OCI-LY1 (cell line): ENCODE results near the gene LIN9.

Source experiments
- H2AFZ ChIP-seq: fragments of 200-600 bp; sonication (generic), shearing (Covaris generic); 2 replicates; pipeline ENCODE4 v1.6.0; 2014; ENCODE audit warnings: antibody characterized with exemption, mild to moderate bottlenecking, low read length
- H3F3A ChIP-seq: fragments of 200-600 bp; sonication (generic), shearing (Covaris generic); 2 replicates; pipeline ENCODE4 v1.6.0; 2014; ENCODE audit warnings: mild to moderate bottlenecking, antibody characterized with exemption, low read length, moderate library complexity; ENCODE audit not compliant: insufficient read depth
- H3K27ac ChIP-seq: fragments of 200-600 bp; sonication (generic); 2 replicates; pipeline ENCODE4 v1.5.1; 2014; ENCODE audit warnings: low read length, mixed run types, mild to moderate bottlenecking, low read depth; ENCODE audit not compliant: poor library complexity, severe bottlenecking
- H3K27me3 ChIP-seq: fragments of 200-600 bp; sonication (generic); 2 replicates; pipeline ENCODE4 v1.6.0; 2014; ENCODE audit warnings: antibody characterized with exemption, mild to moderate bottlenecking, low read length, moderate library complexity; ENCODE audit not compliant: insufficient read depth
- H3K36me3 ChIP-seq: fragments of 200-600 bp; sonication (generic); 2 replicates; pipeline ENCODE4 v1.6.1; 2014; ENCODE audit warnings: mild to moderate bottlenecking, antibody characterized with exemption, low read length, moderate library complexity, mixed read lengths; ENCODE audit not compliant: insufficient read depth
- H3K4me1 ChIP-seq: fragments of 200-600 bp; sonication (generic); 2 replicates; pipeline ENCODE4 v1.5.1; 2014; ENCODE audit warnings: mild to moderate bottlenecking, low read length, moderate library complexity; ENCODE audit not compliant: insufficient read depth, severe bottlenecking
- H3K4me2 ChIP-seq: fragments of 200-600 bp; sonication (generic), shearing (Covaris generic); 2 replicates; pipeline ENCODE4 v1.6.1; 2014; ENCODE audit warnings: low read length
- H3K4me3 ChIP-seq: fragments of 200-600 bp; sonication (generic); 2 replicates; pipeline ENCODE4 v1.5.1; 2014; ENCODE audit warnings: low read length, low read depth, mild to moderate bottlenecking, mixed read lengths; ENCODE audit not compliant: poor library complexity, severe bottlenecking
- H3K79me2 ChIP-seq: fragments of 200-600 bp; shearing (Covaris generic); 2 replicates; pipeline ENCODE4 v1.6.1; 2016; ENCODE audit warnings: mixed run types, low read length, mixed read lengths; ENCODE audit not compliant: insufficient read depth
- H3K9ac ChIP-seq: fragments of 200-600 bp; sonication (generic), shearing (Covaris generic); 2 replicates; pipeline ENCODE4 v1.6.1; 2014; ENCODE audit warnings: mild to moderate bottlenecking, low read length, mixed read lengths
- H3K9me2 ChIP-seq: fragments of 200-600 bp; sonication (generic), shearing (Covaris generic); 2 replicates; pipeline ENCODE4 v1.6.1; 2014; ENCODE audit warnings: low read depth, mild to moderate bottlenecking, low read length, mixed read lengths
- H3K9me3 ChIP-seq: fragments of 200-600 bp; shearing (Covaris generic); 2 replicates; pipeline ENCODE4 v1.6.1; 2014; ENCODE audit warnings: low read length, mixed read lengths
- H4K20me1 ChIP-seq: fragments of 200-600 bp; sonication (generic), shearing (Covaris generic); 2 replicates; pipeline ENCODE4 v1.6.0; 2016; ENCODE audit warnings: mild to moderate bottlenecking, low read length; ENCODE audit not compliant: insufficient read depth
- EZH2 ChIP-seq: fragments of 200-600 bp; sonication (generic), shearing (Covaris generic); IDR thresholded peaks from 2 replicates; pipeline ENCODE4 v1.8.0; 2017; ENCODE audit warnings: borderline replicate concordance, mixed run types, mild to moderate bottlenecking, antibody characterized with exemption, low read length, moderate library complexity, mixed read lengths
- TF ChIP-seq, protein P1 (sequence below): fragments of 200-600 bp; sonication (generic), shearing (Covaris generic); IDR thresholded peaks from 2 replicates; pipeline ENCODE4 v1.5.1; 2017; ENCODE audit warnings: mild to moderate bottlenecking, antibody characterized with exemption, low read length, moderate library complexity, mixed read lengths

LIN9 gene

DNA sequence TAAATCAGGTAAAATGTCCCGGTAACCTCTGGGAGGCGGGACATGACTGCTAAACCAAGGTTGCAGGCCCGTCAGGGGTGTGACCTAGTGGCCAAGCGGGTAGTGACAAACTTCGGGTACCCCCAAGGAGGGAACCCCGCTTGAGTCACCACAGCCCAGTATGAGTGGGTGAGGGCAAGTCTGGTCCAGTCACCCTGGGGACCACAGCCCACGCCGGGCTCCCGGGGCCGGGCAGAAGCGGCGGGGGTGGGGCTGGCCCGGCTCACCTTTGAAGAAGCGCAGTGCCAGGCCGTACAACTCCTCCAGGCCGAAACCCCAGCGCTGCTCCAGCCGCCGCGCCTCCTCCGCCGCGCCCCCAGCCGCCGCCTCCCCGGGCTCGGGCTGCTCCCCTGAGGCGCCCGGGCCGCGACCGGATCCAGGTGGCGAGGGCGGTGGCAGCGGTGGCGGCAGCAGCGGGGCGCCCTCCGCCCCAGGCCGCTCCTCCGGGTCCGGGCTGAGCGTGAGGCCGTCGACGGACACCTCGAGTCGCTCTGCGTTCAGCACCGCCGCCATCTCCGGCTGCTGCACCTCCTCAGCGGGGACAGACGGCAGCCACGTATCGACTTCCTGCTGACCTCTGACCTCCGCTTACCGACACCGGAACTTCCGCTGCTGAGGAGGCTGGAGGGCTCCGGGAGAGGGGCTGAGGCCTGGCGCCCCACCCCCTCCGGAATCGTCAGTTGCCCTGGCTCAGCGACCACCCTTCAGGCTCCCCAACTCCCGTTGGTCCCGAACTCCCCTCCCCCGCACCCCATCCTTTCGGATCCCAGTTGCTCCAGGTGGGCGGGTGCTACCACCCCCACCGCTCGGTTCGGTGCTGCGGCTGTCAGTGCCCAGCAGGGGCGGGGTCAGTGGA, 122.6 kb downstream of the LIN9 start, which contains the start of gene ACBD3:
Gene ACBD3 (minus strand): TSS at position 618 of the 895 bp plus-strand sequence. CDS start 66 bp downstream, at position 552.
- H3K9me2 ChIP-seq, result no peaks in the 10 kb centered on the region
- H2AFZ ChIP-seq, result no peak within 1 kb of the TSS
- H3K79me2 ChIP-seq, result peaks cover 44% of the 10 kb centered on the region

DNA sequence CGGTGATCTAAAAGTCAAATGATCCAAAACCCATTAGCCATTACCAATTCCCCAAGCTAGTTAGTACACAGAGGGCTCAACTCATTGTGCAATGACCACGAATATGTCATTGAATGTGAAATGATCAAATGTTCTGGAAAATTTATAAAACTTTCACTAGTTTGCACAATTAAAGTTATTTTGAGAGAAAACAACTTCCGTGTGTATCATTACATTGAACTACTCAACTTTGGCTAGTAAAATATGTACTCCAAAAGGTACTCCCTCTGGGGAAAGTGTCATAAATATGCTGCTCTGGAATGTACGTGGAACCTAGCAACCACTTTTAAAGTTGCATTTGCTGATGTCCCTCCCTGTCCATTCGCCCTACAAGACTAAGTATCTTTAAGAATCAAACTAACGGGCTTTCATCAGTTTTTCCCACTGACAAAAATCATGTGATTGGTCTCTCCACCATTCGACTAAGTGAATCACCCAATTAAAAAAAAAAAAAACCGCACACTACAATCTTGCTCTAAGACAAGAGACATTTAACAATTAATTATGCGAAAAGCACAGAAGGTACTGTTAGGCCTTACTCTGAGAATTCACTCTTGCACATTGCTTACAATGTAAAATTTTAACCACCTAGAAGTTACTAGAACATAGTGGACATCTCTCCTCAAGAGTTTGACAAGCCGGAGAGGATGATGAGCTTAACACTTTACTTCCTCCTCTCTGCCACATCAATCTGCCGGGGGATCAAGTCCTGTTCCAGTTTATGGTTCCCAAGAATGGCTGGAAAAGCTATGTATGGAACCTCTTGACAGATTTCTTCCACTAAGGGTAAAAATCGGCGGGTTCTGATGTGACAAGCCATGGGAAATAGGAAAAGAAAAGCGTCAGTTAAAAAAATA, 123.6 kb downstream of the LIN9 start:
- Histone ChIP-seq H3K9ac (peak overlapping the region; percentile 87), H3F3A (no peaks in the 10 kb centered on the region), H3K27ac (peak overlapping the region; percentile 19), H4K20me1 (no peaks in the 10 kb centered on the region), H3K36me3 (peaks cover 19% of the 10 kb centered on the region), H3K4me3 (peak overlapping the region; percentile 96), H3K4me1 (peaks cover 51% of the 10 kb centered on the region), H3K27me3 (no peaks in the 10 kb centered on the region), H2AFZ (no peak overlapping the region), H3K9me2 (no peaks in the 10 kb centered on the region), H3K4me2 (peak overlapping the region; percentile 71), H3K79me2 (peaks cover 51% of the 10 kb centered on the region), H3K9me3 (no peaks in the 10 kb centered on the region)
- no peak for TF ChIP-seq EZH2
- TF ChIP-seq, protein P1, sequence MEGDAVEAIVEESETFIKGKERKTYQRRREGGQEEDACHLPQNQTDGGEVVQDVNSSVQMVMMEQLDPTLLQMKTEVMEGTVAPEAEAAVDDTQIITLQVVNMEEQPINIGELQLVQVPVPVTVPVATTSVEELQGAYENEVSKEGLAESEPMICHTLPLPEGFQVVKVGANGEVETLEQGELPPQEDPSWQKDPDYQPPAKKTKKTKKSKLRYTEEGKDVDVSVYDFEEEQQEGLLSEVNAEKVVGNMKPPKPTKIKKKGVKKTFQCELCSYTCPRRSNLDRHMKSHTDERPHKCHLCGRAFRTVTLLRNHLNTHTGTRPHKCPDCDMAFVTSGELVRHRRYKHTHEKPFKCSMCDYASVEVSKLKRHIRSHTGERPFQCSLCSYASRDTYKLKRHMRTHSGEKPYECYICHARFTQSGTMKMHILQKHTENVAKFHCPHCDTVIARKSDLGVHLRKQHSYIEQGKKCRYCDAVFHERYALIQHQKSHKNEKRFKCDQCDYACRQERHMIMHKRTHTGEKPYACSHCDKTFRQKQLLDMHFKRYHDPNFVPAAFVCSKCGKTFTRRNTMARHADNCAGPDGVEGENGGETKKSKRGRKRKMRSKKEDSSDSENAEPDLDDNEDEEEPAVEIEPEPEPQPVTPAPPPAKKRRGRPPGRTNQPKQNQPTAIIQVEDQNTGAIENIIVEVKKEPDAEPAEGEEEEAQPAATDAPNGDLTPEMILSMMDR, result no peak

More for the DNA sequence above, 122.6 kb downstream of the LIN9 start, which contains the start of gene ACBD3:
- Histone ChIP-seq H3K9ac (peak within 1 kb of the TSS; percentile 87), H4K20me1 (no peaks in the 10 kb centered on the region), H3K4me3 (peak within 1 kb of the TSS; percentile 96), H3K36me3 (peaks cover 11% of the 10 kb centered on the region; the same call in 1 of the 2 replicates), H3K4me2 (peak within 1 kb of the TSS; percentile 71), H3K4me1 (peaks cover 46% of the 10 kb centered on the region), H3K9me3 (no peaks in the 10 kb centered on the region), H3K27me3 (no peaks in the 10 kb centered on the region), H3F3A (no peaks in the 10 kb centered on the region), H3K27ac (peak within 1 kb of the TSS; percentile 78)
- TF ChIP-seq, protein P1, result no peak
- no peak for TF ChIP-seq EZH2

DNA sequence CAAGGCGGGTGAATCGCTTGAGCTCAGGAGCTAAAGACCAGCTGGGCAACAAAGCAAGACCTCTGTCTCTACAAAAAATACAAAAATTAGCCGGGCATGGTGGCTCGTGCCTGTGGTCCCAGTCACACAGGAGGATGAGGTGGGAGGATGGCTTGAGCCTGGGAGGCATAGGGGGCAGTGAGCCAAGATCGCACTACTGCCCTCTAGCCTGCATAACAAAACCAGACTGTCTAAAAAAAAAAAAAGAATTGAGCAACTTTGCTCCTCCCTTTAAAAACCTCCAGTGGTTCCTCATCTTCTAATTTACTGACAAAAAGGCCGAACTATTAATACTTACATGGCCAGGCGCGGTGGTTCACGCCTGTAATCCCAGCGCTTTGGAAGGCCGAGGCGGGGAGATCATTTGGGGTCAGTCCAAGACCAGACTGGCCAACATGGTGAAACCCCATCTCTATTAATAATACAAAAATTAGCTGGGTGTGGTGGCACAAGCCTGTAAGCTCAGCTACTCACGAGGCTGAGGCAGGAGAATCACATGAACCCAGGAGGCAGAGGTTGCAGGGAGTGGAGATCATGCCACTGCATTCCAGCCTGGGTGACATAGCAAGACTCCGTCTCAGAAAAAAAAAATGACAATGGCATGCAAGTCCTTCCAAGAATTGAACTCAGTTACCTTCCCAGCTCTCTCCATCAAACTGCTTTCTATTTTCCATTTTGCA, 126.8 kb downstream of the LIN9 start:
- Histone ChIP-seq H3K9me3 (no peaks in the 10 kb centered on the region), H3K79me2 (peaks cover 78% of the 10 kb centered on the region), H4K20me1 (no peaks in the 10 kb centered on the region), H3K27ac (peak overlapping the region; percentile 63), H3K27me3 (no peaks in the 10 kb centered on the region), H3K36me3 (peaks cover 45% of the 10 kb centered on the region), H2AFZ (no peak overlapping the region), H3F3A (no peaks in the 10 kb centered on the region), H3K9me2 (no peaks in the 10 kb centered on the region), H3K4me1 (peaks cover 45% of the 10 kb centered on the region), H3K4me3 (peak overlapping the region; percentile 31), H3K4me2 (peak overlapping the region; percentile 64), H3K9ac (peak overlapping the region; percentile 23; the same call in 1 of the 2 replicates)
- TF ChIP-seq, protein P1, result peak; percentile 57
- TF ChIP-seq EZH2, result no peak
